ENCODE results near the gene ARAF.

GRCh38 chrX:47608130-47608810 is 47.3 kb downstream of the ARAF start:
- TF ChIP-seq FOSL1 (IDR thresholded peaks at IDR 0.05; ENCODE audit: low read depth) (no peak), EZH2 (IDR thresholded peaks at IDR 0.05) (no peak), CTCF (IDR thresholded peaks at IDR 0.05 in 2 of 3, conservative IDR thresholded peaks at IDR 0.05 in 1 of 3; ENCODE audit: borderline replicate concordance in 1 of 3, insufficient read depth in 1 of 3, low read depth in 2 of 3, low read length in 2 of 3) (no peak)

Data from HCT116 (cell line).